GM21723 (cell line): ENCODE measurements around the gene ROMO1.
"Not testable (repeated sequence)": the region's sequence is repeated elsewhere in the genome, so short reads cannot be mapped to it uniquely, and the experiment has no call there.

Experiments used
- ATAC-seq: cut with Tn5 transposase; IDR thresholded peaks from one replicate; pipeline ENCODE4 v1.9.1; 2021; ENCODE audit warnings: mild to moderate bottlenecking, moderate library complexity; ENCODE audit not compliant: unreplicated experiment

ROMO1 gene

DNA sequence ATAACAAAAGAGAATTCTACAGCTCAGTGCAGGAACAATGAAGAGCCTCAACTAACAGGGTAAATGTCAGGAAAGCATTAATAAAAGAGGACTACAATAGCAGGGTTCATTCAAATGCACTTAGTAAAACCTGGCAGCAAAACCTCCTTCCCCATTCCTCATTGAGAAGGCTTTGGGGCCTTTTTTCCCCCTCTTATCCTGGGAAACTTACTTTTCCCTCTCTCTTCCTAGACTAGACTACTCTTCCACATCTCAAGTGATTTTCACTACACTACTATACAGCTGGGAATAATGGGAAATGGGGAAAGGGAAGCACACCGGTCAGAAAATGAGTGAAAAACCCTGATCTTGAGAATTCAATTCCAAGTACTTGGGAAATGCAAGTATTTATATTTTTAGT, 10.1 kb downstream of the ROMO1 start:
- ATAC-seq, result no peak

DNA sequence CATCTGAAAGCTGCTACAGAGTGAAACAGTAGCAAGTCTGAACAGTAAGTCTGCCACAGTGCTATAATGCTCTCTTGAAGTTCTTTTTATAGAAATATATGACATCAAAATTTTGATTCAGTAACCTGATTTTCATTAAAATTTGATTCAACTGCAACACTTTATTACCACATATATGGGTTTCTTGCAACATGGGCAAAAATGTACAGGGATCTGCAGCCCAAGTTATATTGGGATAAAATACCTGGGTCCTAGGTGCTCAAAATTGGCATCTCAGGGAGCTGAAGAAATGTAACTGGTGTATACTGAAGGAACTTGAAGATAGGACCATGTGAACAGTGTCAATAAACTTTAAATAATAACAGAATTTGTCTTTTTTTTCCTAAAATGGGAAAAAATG, 10.8 kb downstream of the ROMO1 start:
- no peak for ATAC-seq

GRCh38 chr20:35710884-35711587, 11.8 kb downstream of the ROMO1 start:
- ATAC-seq, result no peak

- ATAC-seq, result no peak
Observed at GRCh38 chr20:35711588-35712209, 12.5 kb downstream of the ROMO1 start.

DNA sequence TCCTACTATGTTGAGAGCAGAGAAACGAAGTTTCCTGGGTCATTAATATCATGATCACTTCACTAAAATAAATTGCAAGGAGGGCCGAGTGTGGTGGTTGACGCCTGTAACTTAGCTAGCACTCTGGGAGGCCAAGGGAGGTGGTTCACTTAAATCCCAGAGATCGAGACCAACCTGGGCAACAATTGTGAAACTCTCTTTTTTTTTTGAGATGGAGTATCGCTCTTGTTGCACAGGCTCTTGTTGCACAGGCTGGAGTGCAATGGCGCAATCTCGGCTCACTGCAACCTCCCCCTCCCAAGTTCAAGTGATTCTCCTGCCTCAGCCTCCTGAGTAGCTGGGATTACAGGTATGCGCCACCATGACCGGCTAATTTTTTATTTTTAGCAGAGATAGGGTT, 13.9 kb downstream of the ROMO1 start:
- not testable (repeated sequence) for ATAC-seq

DNA sequence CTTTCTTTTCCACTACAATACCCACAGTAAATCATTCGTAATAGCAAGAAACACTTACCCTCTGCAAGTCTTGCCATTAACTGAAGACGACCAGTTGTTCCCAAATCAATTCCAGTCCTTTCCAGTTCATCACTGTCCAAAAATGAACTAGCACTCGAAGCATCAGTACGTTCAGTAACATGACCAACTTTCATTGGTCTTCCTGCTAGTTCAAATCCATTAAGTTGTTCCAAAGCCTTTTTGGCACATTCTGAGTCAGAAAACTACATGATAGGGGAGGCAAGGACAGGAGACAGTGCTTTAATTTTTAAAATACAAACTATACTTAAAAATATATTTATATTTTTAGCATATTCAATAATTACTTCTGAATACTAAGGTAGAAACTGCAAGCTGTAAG, 14.9 kb downstream of the ROMO1 start:
- ATAC-seq, result no peak

DNA sequence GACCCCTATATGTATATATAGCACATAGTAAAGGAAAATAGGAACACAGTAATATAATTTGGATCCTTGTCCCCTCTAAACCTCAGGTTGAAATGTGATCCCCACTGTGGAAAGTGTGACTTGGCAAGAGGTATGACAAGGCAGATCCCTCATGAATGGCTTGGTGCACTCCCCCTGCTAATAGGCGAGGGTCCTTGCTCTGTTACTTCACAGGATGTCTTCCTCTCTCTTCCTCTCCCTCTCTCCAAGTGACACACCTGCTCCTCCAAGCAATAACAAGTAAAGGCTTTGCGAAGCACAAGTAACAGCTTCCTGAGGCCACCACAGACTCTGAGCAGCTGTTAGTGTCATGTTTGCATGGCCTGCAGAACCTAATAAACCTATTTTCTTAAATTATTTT, 16.4 kb downstream of the ROMO1 start:
- no peak for ATAC-seq

DNA sequence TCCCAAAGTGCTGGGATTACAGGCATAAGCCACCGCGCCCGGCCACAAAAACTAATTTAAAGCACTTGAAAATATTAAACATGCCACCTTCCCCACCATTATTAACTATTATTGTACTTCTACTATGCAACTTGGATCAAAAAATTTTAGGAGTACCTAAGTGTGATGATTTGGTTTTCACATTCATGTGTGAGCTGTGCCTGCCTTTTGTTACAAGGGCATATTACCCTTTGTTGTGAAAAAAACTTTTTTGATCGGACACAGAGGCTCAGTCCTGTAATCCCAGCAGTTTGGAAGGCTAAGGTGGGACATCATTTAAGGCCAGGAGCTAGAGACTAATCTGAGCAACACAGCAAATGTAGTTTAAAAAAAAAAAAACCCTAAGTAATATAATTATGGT, 17.1 kb downstream of the ROMO1 start:
- ATAC-seq, result no peak

DNA sequence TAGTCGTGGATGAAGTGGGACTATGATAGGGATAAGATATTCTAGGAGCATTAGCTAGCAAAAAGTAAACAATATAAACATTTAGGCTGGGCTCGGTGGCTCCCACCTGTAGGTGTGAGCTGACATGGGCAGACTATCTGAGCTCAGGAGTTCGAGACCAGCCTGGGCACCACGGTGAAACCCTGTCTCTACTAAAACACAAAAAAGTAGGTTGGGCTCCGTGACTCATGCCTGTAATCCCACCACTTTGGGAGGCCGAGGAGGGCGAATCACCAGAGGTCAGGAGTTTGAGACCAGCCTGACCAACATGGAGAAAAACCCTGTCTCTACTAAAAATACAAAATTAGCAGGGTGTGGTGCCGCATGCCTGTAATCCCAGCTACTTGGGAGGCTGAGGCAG, 19.1 kb downstream of the ROMO1 start:
- ATAC-seq, result not testable (repeated sequence)

- ATAC-seq, result no peak
Observed at GRCh38 chr20:35718972-35719635, 19.9 kb downstream of the ROMO1 start.

GRCh38 chr20:35719717-35720116, 20.5 kb downstream of the ROMO1 start:
- ATAC-seq, result no peak

DNA sequence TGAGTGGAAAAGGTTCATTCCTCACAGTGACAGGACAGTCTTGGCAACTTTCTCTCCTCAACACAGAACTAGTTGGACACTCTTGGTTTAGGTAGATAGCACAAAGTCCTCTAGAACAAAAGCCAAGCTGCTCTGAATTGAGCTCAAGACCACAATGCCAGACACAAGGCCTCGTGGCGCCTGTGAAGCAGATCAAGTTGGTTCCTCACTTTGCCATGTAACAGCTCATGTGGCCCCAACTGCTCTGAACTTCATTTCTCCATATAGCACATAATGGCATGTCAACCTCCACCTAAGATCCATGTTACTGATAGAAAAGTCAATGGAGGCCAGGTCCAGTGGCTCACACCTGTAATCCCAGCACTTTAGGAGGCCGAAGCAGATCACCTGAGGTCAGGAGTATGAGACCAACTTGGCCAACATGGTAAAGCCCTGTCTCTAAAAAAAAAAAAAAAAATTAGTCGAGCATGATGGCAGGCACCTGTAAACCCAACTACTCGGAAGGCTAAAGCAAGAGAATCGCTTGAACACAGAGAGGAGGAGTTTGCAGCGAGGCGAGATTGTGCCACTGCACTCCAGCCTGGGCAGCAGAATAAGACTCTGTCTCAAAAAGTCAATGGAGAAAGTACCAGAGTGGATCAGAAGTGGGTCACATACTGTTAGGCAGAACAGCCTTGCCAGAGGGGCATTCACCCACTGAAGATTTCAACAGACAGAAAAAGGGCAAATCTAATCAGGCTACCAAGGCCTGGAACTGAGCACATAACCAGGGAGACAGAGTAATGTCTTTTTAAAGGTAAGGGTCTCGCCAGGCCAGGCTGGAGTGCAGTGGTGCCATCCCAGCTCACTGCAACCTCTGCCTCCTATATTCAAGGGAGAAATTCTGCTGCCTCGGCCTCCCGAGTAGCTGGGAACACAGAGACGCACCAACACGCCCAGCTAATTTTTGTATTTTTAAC, 21.2 kb downstream of the ROMO1 start:
- ATAC-seq, result no peak

DNA sequence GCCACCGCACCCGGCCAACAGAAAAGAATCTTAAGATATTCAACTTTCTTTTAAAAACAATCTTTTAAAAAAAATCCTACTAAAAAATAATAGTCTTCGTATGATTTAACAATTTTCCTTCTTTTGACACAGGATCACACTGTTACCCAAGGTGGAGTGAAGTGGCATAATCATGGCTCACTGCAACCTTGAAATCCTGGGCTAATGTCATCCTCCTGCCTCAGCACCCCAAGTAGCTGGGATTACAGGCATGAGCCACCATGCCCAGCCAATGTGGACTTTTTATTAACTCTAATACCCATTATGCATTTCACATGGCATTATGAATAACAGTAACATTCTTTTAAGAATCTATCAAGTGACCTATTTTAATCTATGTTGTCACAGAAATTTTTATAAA, 22.0 kb downstream of the ROMO1 start:
- ATAC-seq, result no peak

DNA sequence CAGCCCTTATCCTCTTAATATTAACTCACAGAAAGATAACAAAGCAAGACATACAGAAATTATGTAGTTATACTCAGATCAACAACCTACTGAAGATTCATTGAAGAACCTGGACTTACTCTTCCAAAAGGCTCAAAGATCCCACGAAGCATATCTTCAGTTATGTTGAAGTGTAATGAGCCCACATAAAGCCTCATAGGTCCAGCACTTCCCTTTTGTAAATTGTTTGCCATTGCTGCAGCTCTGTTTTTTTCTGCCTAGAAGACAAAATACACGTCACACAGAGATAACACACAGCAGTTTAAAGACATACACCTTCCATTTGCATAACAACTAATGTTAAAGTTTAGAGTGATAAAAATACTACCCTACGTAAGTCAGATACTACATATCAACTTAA, 22.4 kb downstream of the ROMO1 start:
- ATAC-seq, result no peak

DNA sequence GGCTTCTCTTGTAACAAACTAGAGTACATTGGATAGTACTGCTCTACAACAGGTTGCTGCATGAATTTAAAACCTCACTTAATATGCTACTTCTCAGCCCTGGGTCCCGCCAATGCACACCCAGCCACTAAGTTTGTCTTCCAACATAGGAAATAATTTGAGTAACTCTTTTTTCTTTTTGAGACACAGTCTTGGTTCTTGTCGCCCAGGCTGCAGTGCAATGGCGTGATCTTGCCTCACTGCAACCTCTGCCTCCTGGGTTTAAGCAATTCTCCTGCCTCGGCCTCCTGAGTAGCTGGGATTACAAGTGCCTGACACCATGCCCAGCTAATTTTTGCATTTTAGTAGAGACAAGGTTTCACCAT, 24.1 kb downstream of the ROMO1 start:
- ATAC-seq, result not testable (repeated sequence)

GRCh38 chr20:35723652-35724320, 24.6 kb downstream of the ROMO1 start:
- not testable (repeated sequence) for ATAC-seq

DNA sequence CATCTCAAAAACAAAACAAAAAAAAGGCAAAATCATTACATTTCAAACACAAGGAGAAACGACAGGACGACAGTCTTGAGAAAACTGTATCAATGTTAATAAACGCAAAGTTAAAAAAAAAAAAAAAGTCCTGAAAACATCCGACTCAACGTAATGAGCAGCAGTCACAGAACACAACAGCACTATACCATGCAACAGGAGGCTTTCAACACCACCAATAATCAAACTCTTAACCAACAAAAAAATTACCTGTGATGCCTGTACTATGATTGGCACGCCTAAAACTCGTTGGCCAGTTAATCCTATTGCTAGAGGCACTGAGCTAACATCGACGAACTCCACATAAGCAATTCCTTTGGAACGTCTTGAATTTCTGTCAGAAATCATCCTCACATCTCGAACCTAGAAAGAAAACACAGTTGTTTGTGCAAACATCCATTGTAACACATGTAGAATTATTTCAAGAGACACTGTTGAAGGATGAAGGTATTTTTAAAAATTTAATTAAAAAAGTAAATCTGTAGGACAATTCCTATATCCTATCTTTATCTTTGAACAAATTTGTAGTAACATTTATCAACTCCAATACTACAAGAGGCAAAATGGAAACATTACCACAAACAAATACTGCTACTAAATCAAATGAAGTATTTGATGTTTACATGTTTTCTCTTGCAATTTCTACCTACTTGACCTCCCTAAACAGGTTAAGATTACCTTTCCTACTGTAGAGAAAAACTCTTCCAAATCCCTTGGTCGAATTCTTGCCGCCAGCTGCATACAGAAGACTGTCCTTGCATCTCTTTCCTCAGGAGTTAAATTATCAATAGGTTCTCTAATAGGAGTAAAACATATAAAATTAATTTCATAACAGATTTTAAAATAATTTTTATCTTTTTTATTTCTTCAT, 25.4 kb downstream of the ROMO1 start:
- no peak for ATAC-seq

GRCh38 chr20:35726842-35727711, 27.9 kb downstream of the ROMO1 start:
- no peak for ATAC-seq
